Activated CD4-positive, alpha-beta T cell treated with anti-CD3 and anti-CD28 coated beads for 24 hours (primary cell): ENCODE data around the gene SOCS1.

Source experiments
- DNase-seq, 2 donors: peaks; one replicate each; pipeline ENCODE4 v3.0.0-alpha.2; 2020; ENCODE audit warnings: low read depth in 2 of 2

Gene SOCS1

GRCh38 chr16:11204513-11205047 is 51.4 kb downstream of the SOCS1 start:
- no peak for DNase-seq
